GM04503 (cell line): ENCODE data around the gene TOM1.
A peak's percentile ranks its signal among the peaks of the same experiment; 100 is the strongest.

ENCODE experiments used
- DNase-seq: peaks from one replicate; pipeline ENCODE4 v3.0.0-alpha.2; 2012; ENCODE audit warnings: low read depth

The TOM1 gene

DNA sequence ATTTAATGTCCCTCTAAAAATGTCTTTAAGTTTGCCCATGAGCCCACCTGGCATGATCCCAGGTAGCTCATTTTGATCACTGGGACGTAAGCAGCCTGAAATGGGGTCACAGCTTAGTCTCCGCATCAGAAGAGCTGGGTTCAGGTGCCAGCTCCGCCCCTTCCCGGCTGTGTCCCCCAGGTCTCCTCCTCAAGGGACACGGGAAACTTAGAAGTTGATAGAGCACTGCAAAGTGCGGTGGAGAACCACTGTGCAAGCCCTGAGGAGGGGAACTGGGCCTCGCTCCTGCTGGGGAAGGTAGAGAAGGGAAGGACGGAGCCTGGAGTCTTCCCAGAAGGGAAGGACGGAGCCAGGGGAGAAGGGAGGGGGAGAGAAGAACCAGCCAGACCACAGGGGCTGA is 7.7 kb downstream of the TOM1 start:
- DNase-seq: no peak

DNA sequence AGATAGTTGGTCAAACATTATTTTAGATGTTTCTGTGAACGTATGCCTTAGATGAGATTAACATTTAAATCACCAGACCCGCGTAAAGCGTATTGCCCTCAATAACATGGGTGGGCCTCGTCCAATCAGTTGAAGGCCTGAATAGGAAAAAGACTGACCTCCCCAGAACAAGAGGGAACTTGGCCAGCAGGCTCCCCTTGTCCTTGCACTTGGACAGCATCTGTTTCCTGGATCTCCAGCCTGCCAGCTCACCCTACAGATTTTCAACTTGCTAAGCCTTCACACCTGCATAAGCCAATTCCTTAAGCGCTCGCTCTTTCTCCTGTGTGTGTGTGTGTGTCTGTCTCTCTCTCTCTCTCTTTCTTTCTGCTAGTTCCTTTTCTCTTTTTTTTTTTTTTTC is 8.2 kb downstream of the TOM1 start:
- no peak for DNase-seq

DNA sequence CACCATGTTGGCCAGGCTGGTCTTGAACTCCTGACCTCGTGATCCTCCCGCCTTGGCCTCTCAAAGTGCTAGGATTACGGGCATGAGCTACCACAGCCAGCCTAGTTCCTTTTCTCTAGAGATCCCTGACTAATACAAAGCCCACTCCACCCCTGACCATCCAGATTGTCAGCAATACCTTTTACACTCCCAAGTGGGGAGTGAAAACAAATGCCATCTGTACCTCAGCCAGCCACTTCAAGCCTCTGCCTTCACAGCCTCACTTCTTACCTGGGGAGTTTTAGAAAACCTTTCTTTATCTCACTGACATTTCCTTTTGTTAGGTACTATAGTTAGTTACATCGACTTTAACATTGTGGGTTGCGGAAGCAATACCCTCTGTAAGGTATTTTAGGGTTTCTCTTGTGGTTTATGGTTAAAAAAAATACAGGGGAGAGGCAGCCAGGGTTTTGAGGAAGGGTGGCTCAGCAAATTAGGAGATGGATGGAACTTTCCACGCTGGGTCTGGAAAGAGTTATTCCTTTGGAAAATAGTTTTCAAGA is 8.9 kb downstream of the TOM1 start:
- no peak for DNase-seq

DNA sequence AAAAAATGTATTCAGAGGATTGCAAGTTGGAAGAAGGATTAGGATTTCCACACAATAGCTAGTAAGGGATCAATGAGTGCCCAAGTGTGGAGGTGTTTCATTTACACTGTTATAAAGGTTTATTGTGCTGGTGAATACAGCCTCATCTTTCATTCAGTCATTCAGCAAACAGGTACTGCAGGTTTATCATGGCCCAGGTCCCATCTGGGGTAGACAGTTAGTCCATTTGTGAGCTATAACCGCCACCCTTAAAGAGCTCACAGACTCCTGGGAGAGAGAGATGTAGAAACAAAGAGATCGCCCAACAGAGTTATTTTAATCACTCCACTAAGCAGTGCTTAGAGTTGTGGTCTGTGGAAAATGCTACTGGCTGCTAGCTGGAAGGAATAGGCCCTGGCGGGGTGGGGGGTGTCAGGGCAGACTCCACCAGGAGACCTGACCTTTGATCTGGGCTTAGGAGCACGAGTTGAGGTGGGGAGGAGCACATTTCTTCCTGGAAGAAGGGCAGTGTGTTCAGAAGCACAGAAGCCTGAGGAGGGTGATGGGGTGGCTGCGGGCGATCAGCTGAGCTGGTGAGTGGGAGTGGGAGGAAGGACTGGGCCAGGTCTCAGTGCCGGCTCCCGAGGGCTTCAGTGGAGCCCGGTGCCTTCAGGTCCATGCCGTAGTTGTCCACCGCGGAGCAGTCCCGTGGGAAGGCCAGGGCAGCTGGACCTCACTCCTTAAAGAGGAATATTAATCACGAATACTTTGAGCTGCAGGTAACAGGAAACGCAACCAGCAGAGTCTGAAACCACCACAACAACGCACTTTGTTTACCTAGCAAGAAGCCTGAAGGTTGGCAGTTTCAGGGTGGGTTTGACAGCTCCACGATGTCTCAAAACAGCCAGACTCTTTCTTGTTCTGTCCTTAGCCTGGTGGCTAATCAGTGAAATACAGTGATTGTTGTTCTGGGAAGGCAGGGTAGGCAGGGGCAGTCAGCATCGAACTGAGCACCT is 11.2 kb downstream of the TOM1 start:
- no peak for DNase-seq

DNA sequence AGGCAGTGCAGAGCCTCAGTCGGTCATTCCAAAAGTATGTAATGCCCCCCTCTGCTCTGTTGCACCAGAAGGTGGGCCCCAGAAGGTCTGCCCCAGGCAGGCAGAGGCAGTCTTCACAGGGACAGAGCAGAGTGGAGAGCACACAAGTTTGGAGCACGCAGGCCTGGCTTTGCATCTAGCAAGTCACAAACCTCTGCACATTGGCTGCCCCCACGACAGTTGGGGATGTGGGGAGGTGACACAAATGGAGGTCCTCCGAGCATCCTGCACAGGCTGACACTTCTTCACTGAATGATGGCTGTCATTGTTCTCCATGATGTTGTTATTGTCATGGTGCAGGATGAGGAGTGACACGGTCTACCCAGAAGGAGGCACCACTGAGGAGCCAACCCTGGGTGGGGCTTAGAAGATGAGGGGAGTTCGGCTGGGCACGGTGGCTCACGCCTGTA is 11.9 kb downstream of the TOM1 start:
- no peak for DNase-seq

DNA sequence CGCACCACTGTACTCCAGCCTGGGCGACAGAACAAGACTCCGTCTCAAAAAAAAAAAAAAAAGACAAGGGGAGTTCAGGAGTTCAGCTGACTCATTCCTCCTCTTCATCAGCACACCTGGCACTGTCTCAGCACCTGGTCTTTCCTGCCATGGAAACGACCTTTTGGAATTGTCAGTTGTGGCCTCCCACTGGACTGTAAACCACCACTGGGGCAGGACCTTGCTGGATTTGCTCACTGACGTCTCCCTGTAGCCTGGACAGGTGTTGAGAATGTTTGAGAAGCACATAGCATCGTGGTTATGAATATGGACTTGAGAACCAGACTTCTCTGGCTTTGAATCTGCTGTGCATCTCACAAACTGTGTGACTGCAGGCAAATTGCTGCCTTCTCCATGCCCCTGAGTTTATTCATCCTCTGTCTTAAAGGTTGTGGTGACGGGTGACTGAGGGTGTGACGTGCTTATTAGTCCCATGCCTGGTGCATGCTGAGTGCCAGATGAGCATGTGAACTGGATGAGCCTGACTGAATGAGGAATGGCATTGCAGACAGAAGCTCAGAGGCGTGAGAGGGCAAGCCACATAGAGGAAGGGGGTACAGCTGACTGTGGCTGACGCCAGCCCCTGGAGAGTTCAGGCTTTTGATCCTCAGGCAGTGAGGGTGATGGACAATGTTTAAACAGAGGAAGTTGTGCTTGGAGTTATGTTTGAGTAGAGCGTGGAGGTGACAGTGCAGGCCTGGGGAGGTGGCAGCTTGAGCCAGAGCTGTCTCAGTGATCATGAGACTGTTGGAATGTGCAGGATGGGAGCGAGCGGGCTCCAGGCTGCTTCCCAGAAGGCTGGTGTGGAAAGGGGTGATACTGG is 12.7 kb downstream of the TOM1 start:
- DNase-seq: no peak

DNA sequence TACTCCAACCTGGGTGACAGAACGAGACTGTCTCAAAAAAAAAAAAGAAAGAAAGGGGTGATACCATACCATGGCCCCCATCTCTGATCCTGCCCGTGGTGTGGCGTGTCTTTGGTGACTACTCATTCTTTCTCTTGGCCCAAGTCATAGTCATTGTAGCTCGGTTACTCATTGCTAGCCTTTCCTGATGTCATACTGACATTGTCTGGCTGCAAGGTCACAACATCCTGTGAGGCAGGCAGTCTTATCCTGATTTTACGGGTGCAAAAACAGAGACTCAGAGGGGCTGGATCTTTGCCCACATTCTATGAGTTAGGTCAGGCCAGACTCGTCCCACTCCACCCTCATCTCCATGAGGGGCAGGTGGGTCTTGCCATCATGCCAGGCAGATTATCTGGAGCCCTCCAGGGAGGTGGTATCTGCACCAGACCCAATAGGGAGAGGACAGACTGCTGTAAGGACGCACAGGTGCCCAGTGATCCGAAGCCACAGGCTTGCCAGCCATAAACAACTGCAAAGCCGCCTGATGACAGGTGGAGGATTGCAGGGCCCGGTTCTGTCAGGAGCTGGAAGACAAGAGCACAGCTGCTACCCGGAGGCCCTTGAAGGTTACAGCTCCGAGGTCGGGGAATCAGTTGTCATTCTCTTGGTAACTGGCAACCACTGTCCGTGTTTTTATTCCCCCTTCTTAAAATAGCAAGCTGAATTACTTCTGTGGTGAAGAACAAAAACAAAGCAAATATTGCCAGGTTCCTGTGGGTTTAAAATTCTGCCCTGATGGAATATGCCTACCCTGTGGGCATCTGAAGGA is 13.8 kb downstream of the TOM1 start:
- DNase-seq: peak; percentile 85

DNA sequence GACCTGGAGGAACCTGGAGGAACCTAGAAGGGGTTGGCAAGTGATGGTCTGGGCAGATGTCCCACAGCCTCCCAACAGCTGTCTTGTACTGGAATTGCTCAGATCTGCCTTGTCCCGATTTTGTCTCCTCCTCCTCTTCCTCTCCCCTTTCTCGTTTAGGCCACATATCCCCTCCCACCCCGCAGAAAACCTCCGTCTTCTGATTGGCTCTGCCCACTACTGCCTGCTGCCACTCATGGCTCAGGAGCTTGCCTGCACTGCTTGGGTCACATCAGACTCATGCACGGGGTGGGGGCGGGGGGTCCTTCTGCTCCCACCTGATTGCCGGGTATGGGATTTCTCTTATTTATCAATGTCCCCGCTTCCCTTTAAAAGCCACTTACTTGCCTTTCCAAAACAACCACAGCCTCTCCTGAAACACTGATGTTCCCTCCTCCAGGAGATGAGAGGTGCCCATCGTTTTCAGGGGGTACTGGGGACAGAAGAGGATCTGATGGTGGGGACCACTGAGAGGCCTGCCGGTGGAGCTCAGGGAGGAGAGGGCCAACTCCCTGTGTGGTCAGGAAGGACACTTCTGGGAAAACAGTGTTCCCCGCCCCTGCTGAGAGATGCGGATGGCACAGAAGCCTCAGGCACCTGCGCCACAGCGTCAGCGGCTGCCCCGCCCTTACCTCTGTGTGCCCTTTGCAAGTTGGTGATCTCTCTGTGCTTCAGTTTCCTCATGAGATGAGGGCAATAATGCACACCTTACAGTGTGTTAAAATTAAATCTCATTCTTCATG is 14.7 kb downstream of the TOM1 start:
- no peak for DNase-seq

DNA sequence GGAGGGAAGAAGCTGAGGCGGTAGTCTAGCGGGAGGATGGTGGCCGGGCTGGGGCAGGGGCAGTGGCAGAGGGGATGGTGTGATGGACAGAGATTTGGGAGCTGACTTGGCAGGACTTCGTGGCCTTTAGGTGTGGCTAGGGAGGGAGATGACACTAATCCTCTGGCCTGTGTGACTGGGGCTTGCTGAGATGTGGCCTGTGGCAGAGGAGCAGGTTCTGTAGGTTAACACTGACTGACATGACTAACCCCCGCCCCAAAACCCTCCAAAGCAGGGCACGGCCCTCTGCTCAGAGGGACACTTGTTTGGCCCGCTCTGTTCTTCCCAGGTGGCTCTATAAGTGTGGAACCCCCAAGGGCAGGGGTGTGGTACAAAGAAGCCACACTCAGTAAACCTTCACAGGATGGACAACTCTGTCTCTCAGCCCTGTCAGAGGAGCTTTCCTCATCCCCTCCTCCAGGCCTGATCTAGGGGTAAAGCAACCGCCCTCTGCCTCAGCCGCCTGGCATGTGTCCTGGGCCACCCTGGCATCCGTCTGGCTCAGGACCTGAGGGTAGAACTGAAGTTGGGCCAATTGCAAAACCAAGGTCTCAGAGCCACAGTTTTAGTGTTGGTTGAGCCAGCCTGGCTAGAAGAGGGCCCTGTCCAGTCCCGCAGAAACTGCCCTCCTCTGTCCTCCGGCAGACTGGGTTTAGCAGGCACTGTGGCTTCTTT is 15.6 kb downstream of the TOM1 start:
- no peak for DNase-seq

DNA sequence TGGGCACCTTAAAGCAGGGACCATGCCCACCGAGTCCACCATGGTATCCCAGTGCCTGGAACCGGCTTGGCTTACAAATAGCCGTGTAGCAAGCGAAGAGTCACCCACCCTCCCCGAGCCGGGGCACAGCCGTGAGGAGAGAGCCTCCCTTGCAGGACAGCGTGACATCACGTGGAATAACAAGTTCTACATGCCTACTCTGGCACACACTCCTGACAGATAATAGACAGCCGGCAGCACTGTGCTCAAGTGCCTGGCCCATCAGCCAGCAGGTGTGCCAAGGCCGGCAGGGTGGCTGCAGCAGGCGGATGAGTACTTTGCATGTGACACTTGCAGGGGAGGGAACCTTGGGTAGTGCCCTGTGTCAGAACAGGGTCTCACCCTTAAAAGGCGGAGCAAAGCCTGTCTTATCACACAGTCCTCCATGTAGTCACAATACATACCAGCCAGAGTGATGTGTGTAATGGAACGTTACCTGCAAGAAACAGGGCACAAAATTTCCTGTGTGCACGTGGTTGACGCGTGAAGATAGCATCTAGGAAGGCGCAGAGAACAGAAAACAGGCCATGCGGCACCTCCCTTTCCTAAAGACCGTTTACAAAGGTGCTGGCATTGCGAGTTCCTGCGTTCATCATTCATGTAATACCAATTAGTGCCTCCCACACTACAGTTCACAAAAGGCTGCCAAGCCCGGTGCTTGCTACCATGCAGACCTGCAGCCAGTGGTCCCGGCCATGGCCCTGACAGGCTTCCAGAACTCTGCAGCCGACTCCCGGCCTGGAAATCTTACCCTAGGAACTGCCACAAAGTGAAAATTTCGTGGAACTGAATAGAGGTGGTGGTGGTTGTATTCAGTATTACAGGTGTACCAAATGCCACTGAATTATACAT is 16.4 kb downstream of the TOM1 start:
- no peak for DNase-seq

DNA sequence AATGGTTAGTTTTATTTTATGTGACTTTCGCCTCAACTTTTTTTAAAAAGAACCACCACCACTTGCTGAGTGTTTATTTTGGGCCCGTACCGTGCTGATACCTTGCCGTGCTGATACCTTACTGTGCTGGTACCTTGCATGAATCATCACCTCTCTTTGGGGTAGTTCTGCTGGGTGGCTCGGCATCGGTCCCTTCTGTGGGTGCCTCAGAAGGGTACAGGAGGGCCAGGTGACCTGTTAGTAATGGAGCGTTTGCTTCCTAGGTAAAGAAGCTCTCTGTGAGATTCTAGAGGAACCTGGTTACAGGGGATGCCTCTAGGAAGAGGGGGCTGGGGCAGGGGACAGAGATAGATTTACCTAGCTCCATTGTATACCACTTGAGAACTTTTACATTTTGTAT is 17.1 kb downstream of the TOM1 start:
- no peak for DNase-seq

DNA sequence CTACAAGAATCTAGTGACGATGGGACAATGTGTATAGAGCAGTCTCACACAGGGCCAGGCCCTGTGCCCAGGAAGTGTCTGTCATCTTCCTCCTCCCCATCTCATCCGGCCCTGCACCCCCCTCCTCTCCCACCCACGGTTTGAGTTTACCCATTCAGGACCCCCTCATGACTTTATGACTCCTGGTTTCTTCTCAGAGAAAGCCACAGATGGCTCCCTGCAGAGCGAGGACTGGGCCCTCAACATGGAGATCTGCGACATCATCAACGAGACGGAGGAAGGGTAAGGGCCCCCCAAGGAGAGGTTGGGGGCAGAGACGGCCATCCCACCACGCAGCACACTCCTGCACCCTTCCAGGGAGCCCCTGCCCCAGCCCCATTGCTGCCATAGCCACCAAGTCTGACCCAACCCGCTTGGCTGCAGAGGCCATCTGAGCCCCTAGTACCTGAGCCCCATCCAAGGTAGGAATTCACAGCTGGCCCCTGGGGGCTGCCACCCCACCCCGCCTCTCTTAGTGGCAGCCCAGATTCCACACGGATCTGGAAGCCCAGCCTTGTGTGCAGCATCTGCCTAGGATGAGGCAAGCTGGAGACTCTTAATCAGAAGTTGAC is 18.1 kb downstream of the TOM1 start:
- no peak for DNase-seq

DNA sequence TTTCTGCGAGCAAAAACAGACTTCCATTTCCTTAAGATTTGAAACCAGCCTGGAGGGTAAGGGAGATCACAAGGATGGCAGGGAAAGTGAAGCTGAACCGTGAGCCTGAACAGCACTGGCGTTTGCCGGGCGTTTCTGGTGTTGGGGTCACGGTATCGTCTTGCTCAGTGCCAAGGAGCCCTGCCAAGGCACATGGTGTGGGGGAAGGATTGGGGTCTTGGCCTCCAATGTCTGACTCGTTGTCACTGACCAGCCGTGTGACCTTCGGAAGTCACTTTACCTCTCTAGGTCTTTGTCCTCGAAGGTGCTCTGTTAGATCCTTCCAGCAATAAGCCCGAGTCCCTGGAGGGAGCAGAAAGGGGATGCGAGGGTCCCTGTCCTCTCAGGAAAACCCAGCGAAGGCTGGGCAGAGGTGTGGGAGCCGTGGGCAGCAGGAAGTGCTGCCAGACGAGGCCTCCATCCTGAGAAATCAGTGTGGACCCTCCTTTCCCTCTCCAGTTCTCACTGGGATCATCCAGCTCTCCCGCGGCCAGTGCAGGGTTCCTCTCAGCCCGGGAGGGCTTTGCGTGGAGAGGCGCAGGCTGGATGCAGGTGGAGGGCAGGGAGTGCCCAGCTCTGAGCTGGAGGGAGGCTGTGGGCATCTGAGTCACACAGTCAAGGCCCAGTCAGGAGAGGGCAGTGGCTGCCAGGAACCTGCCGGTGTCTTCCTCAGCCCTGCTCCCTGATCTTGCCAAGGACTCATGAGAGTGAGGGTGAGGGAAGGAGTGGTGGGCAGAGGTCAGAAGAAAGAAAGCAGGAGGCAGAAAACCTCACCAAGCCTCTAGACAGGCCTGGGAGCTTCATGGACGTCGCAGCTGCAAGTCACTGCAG is 18.9 kb downstream of the TOM1 start:
- DNase-seq: no peak

DNA sequence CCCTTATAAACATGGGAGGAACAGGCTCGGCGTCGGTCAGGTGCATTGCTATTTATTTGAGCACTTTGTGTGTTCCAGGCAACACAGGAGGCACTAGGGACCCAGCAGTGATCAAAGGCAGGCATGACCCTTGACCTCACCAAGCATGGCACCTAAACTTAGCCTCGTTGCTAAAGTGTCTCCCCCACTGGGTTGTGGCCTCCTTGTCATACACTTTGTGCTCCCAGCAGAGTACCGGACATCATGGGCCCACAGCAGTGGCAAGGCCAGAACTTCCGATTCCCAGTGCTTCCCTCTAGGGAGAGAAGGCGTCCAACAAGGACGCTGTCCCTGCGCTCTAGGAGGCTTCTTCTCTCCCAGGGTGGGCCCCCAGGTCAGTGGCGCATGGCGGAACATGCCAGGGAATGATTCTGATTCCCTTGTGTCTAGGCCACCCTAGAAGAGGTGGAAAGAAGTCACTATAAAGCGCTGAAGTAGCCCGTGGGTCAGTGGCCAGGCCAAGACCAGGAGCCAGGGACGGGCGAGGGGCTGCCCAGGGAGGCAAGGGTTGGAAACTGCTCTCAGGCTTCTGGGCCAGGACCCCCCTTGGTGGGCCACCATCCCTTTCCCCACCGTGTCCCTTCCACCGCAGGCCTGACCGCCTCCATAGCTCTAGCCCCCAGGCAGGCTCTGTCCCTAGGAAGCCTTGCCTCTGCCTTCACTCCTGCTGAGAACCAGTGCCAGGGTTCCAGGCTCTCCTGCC is 19.7 kb downstream of the TOM1 start:
- no peak for DNase-seq

DNA sequence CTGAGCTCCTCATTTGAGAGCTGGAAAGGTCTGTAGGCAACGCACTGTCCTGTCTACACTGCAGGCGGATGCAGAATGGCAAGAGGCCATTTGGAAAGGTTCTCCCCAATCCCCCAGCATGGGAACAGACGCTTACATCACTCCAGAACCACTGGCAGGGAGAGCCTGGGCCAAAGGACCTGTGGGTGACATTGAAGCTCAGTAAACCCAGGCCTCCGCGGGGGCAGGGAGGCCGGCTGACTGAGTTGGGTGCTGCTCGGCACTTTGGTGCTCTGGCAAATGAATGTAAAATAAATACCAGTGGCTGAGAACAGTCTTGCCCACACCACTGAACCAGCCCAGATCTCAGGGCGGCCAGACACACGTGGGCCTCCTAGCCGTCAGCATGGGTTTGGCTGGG is 22.4 kb downstream of the TOM1 start:
- DNase-seq: no peak

DNA sequence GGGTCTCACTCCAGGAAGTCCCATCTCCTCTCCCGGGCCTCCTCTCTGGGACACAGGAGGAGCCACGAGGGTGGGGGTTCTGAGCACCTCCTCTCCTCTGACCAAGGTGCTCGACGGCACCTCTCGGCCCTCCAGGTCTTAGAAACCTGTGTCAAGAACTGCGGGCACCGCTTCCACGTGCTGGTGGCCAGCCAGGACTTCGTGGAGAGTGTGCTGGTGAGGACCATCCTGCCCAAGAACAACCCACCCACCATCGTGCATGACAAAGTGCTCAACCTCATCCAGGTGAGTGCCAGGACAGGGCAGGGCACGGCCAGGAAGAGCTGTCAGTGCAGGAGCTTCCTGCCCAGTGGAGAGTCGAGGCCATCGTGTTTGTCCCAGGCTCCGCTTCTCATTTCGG is 23.2 kb downstream of the TOM1 start:
- DNase-seq: no peak

DNA sequence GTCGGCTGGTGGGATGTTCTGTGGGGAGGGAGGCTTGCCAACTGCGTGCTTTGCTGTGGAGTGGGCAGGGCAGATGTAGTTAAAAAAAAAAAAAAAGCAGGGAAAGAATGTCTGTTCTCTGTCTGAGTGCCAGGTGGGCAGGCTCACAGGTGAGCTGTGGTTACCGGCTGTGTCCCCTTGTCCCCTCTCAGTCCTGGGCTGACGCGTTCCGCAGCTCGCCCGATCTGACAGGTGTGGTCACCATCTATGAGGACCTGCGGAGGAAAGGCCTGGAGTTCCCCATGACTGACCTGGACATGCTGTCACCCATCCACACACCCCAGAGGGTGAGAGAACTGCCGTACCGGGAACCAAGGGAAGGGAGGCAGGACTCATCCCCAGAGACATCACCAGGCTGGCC is 23.6 kb downstream of the TOM1 start:
- no peak for DNase-seq
